T-cell (primary cell): Measurements from ENCODE around the gene RFX2. TPM values are rescaled to one million over a fixed set of nuclear protein-coding genes. Genes with fewer than 3 reads are reported as not detected.

Source experiments
- ATAC-seq, 4 experiments: fragments of 200-7000 bp in 3 of 4; fragments of 150-1000 bp in 1 of 4; cut with Tn5 transposase; replicated peaks in 1 of 4; 1 replicate in 3 of 4; 2 replicates in 1 of 4; pipeline ENCODE4 v1.10.0; 2021; ENCODE audit warnings: moderate library complexity in 3 of 4, mild to moderate bottlenecking in 2 of 4, moderate number of reproducible peaks in 1 of 4
- CTCF ChIA-PET, 2 donors: fragments of 300-600 bp; sonication (Branson Sonifier 250); formaldehyde crosslinking; loops; one replicate each; lab custom pipeline; 2022; ENCODE audit warnings: antibody characterized with exemption in 2 of 2; lab: Charles Lee
- POLR2A ChIA-PET, 2 donors: fragments of 300-600 bp; sonication (Branson Sonifier 250); formaldehyde crosslinking; loops; one replicate each; lab custom pipeline; 2022; ENCODE audit warnings: antibody characterized with exemption in 2 of 2; lab: Charles Lee
- DNase-seq, 35 experiments: peaks; one replicate each; pipeline versions ENCODE4 v3.0.0 to v3.0.0-alpha.2; 2013 to 2023
- H3K27ac ChIP-seq: one replicate; pipeline ENCODE4 v1.5.1; 2013; ENCODE audit warnings: low read length
- H3K27me3 ChIP-seq, 2 experiments: replicated peaks in 1 of 2; 1 replicate in 1 of 2; 2 replicates in 1 of 2; pipeline versions ENCODE4 v1.6.1 to v1.7.0; 2013; ENCODE audit warnings: low read length in 1 of 2, mixed read lengths in 1 of 2; ENCODE audit not compliant: control insufficient read depth in 2 of 2, insufficient read depth in 2 of 2; ENCODE audit errors: extremely low read depth in 1 of 2
- H3K36me3 ChIP-seq, 2 donors: 1 replicate in 1 of 2; 2 replicates in 1 of 2; pipeline versions ENCODE4 v1.6.1 to v1.7.0; 2013; ENCODE audit warnings: low read length in 1 of 2; ENCODE audit not compliant: control insufficient read depth in 2 of 2, insufficient read depth in 1 of 2; ENCODE audit errors: extremely low read depth in 1 of 2
- H3K4me1 ChIP-seq, 2 experiments: 1 replicate in 1 of 2; 2 replicates in 1 of 2; pipeline versions ENCODE4 v1.6.1 to v1.7.0; 2013; ENCODE audit warnings: low read length in 2 of 2, mixed read lengths in 1 of 2; ENCODE audit not compliant: insufficient read depth in 2 of 2, control insufficient read depth in 1 of 2; ENCODE audit errors: extremely low read depth in 1 of 2
- H3K4me3 ChIP-seq, 2 donors: 1 replicate in 1 of 2; 2 replicates in 1 of 2; pipeline versions ENCODE4 v1.5.1 to v1.7.0; 2013; ENCODE audit warnings: mild to moderate bottlenecking in 2 of 2, low read length in 1 of 2, moderate library complexity in 1 of 2; ENCODE audit not compliant: control insufficient read depth in 1 of 2; ENCODE audit errors: extremely low read depth in 1 of 2
- H3K9me3 ChIP-seq: 2 replicates; pipeline ENCODE4 v1.7.0; 2013
- H3K27ac Mint-ChIP-seq, 2 donors: one replicate each; pipeline ENCODE4 v1.8.0; 2020 to 2021; ENCODE audit warnings: mild to moderate bottlenecking in 2 of 2, mixed read lengths in 2 of 2
- H3K27me3 Mint-ChIP-seq, 2 donors: one replicate each; pipeline ENCODE4 v1.8.0; 2021 to 2022; ENCODE audit warnings: mixed read lengths in 2 of 2
- H3K36me3 Mint-ChIP-seq: one replicate; pipeline ENCODE4 v1.8.0; 2021; ENCODE audit warnings: mixed read lengths
- H3K4me1 Mint-ChIP-seq, 3 donors: one replicate each; pipeline ENCODE4 v1.8.0; 2020 to 2022; ENCODE audit warnings: mixed read lengths in 3 of 3, mild to moderate bottlenecking in 1 of 3
- H3K4me3 Mint-ChIP-seq, 3 donors: one replicate each; pipeline ENCODE4 v1.8.0; 2020 to 2022; ENCODE audit warnings: mild to moderate bottlenecking in 3 of 3, mixed read lengths in 3 of 3, moderate library complexity in 3 of 3
- H3K9me3 Mint-ChIP-seq, 3 donors: one replicate each; pipeline ENCODE4 v1.8.0; 2020 to 2022; ENCODE audit warnings: mixed read lengths in 3 of 3
- WGBS: methylation state at CpG from one replicate; pipeline ENCODE4 v1.1.5; 2013; ENCODE audit warnings: missing lambda C conversion rate; ENCODE audit not compliant: insufficient coverage; 5-methylcytosine and 5-hydroxymethylcytosine counted together
- total RNA-seq, 35 experiments: library from RNA in 6 of 35; stranded (reverse) in 6 of 35; fragments of 120-200 nt in 1 of 35; gene quantifications; one replicate each; pipeline versions ENCODE4 v1.2.1 to v1.2.4 and lab custom pipeline; 2013 to 2026

The RFX2 gene
- total RNA-seq, 5 donors from 2014 or later (not counting 1 experiment from before 2014, with no cell fraction given), result 4.7 to 11.6 (median 7.8) TPM

DNA sequence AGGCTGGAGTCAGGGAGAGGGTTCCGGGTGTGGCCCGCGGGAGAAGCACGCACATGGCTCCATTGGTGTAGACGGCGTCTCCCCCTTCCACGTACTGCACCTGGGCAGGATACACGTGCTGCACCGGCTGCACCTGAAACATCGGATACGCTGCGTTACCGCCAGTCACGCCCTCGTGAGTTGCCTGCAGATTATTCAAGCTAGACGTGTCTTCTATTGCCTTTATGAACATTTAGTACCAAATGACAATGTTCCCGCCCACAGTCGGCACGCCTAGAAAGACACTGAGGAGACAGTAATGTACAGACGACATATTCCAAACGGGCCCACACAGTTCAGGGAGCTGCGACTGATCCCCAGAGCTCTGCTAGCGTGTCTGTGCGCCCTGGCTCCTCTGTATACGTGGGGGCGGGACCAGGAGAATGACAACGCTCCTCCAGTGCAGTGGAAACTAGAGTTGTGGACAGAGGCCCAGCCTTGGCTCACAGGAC lies 68.3 kb downstream of the RFX2 start:
- WGBS, result 96% methylated on average over 27 of the region's 27 CpGs
- ATAC-seq (no peak), DNase-seq (no peak)
- Mint-ChIP-seq H3K27me3 (no peaks in the 10 kb centered on the region), H3K36me3 (peaks cover 5% of the 10 kb centered on the region), H3K9me3 (no peaks in the 10 kb centered on the region), H3K4me3 (no peak overlapping the region), H3K27ac (no peak overlapping the region), H3K4me1 (no peaks in the 10 kb centered on the region)
- no peak overlapping the region for H3K4me3 ChIP-seq
- H3K36me3 ChIP-seq, result peaks cover 0 to 9% of the 10 kb centered on the region in 2 donors
- ChIA-PET CTCF (interaction anchor here in 1 of 2 donors (0.8 kb wide), 1 partner anchor 84 kb away, joined by 4 read pairs; no protein-coding TSS in a partner anchor), POLR2A (no interaction called here)
- H3K4me1 ChIP-seq, result no peaks in the 10 kb centered on the region
- no peaks in the 10 kb centered on the region for H3K9me3 ChIP-seq
- no peaks in the 10 kb centered on the region for H3K27me3 ChIP-seq
- no peak overlapping the region for H3K27ac ChIP-seq

DNA sequence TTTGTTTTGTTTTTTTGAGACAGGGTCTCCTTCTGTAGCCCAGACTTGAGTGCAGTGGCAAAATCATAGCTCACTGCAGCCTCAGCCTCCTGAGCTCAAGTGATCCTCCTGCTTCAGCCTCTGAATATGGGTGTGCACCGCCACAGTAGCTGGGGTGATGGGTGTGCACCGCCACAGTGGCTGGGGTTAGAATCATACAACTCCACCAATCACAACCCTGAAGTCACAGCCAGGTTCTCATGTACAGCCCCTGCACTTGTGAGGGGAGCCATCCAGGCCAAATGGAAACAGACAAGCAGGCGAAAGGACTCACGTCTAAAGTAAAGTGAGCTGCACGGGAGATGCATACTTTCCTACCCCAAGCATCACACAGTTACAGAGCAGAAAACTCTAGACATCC lies 69.2 kb downstream of the RFX2 start:
- ATAC-seq, result no peak
- Histone ChIP-seq H3K27ac (no peak overlapping the region), H3K9me3 (no peaks in the 10 kb centered on the region), H3K4me1 (no peaks in the 10 kb centered on the region), H3K36me3 (peaks cover 0 to 9% of the 10 kb centered on the region in 2 donors), H3K27me3 (no peaks in the 10 kb centered on the region), H3K4me3 (no peak overlapping the region)
- H3K27ac Mint-ChIP-seq, result no peak overlapping the region
- ChIA-PET POLR2A (no interaction called here), CTCF (no interaction called here)
- no peaks in the 10 kb centered on the region for H3K27me3 Mint-ChIP-seq
- H3K4me3 Mint-ChIP-seq, result no peak overlapping the region
- WGBS, result 97% methylated on average over 5 of the region's 5 CpGs
- no peaks in the 10 kb centered on the region for H3K4me1 Mint-ChIP-seq
- no peaks in the 10 kb centered on the region for H3K9me3 Mint-ChIP-seq
- no peak for DNase-seq
- peaks cover 5% of the 10 kb centered on the region for H3K36me3 Mint-ChIP-seq

DNA sequence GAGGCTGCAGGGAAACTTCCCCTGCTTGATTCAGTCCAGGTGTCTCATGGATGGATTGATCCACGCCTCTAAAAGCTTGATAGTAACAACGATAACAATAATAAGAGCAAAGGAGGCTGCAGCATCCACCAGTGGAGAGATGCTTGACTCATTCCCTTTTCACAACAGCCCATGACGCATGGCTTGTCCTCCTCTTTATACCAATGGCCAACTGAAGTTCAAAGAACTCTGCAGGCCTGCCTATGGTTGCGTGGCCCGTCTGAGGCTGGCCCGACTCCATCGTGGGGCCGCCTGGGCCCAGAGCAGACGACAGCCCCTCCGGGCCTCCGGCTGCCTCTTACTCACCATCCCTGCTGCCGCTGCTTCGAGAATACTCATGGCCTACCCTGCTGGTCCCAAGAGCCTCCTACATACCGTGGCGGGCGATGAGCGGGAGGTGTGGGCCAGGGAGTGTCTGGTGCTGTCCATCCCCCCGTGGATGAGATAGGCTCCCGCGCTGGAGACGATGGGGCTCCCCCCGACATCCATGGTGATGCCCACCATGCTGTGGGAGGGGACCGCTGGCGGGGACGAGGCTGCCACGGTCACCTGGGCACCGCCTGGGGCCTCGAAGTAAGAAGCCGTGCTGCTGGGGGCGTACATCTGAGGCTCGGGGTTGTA lies 70.6 kb downstream of the RFX2 start:
- H3K9me3 ChIP-seq, result no peaks in the 10 kb centered on the region
- Mint-ChIP-seq H3K27me3 (no peaks in the 10 kb centered on the region), H3K9me3 (no peaks in the 10 kb centered on the region), H3K4me1 (no peaks in the 10 kb centered on the region), H3K27ac (no peak overlapping the region), H3K36me3 (peaks cover 5% of the 10 kb centered on the region), H3K4me3 (no peak overlapping the region)
- no peaks in the 10 kb centered on the region for H3K4me1 ChIP-seq
- DNase-seq (no peak), ATAC-seq (no peak)
- no peak overlapping the region for H3K27ac ChIP-seq
- H3K36me3 ChIP-seq, result peaks cover 0 to 9% of the 10 kb centered on the region in 2 donors
- ChIA-PET POLR2A (no interaction called here), CTCF (no interaction called here)
- H3K4me3 ChIP-seq, result no peak overlapping the region
- H3K27me3 ChIP-seq, result no peaks in the 10 kb centered on the region
- 96% methylated on average over 21 of the region's 31 CpGs for WGBS

DNA sequence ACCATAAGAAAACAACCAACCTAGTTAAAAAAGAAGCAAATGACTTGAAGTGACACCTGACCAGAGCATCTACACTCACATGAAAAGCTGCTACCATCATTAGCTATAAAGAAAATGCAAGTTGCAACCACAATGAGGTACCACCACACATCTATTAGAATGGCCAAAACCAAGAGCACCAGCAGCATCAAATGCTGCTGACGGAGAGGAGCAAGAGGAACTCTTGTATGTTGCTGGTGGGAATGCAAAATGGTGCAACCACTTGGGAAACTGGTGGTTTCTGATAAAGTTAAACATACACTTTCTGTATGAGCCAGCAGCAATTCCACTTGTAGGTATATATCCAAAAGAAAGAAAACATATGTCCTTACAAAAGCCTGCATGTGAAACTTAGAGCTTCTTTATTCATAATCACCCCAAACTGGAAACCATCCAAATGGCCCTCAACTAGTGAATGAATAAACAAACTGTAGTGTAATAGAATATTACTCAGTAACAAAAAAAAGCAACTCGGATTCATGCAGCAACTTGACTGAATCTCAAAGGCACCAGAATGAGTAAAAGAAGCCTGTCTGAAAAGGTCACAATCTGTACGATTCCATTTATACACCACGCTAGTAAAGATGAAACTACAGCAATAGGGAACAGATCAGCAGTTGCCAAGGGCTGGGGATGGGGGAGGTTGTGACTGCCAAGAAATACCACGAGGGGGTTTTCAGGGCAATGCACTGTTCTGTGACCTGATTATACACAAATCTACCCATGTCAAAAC lies 71.5 kb downstream of the RFX2 start:
- H3K36me3 Mint-ChIP-seq, result peaks cover 5% of the 10 kb centered on the region
- H3K9me3 Mint-ChIP-seq, result no peaks in the 10 kb centered on the region
- ATAC-seq (no peak), DNase-seq (no peak)
- no CpG with 5 or more reads among the region's 5 CpGs for whole genome bisulfite sequencing
- no peak overlapping the region for H3K4me3 Mint-ChIP-seq
- Histone ChIP-seq H3K4me1 (no peaks in the 10 kb centered on the region), H3K9me3 (no peaks in the 10 kb centered on the region), H3K36me3 (peaks cover 0 to 7% of the 10 kb centered on the region in 2 donors), H3K27ac (no peak overlapping the region), H3K27me3 (no peaks in the 10 kb centered on the region), H3K4me3 (no peak overlapping the region)
- no peaks in the 10 kb centered on the region for H3K4me1 Mint-ChIP-seq
- ChIA-PET POLR2A (interaction anchor here in 1 of 2 donors (0.7 kb wide), 1 partner anchor 1581 kb away, joined by 4 read pairs; no protein-coding TSS in a partner anchor), CTCF (no interaction called here)
- H3K27ac Mint-ChIP-seq, result no peak overlapping the region
- H3K27me3 Mint-ChIP-seq, result no peaks in the 10 kb centered on the region

DNA sequence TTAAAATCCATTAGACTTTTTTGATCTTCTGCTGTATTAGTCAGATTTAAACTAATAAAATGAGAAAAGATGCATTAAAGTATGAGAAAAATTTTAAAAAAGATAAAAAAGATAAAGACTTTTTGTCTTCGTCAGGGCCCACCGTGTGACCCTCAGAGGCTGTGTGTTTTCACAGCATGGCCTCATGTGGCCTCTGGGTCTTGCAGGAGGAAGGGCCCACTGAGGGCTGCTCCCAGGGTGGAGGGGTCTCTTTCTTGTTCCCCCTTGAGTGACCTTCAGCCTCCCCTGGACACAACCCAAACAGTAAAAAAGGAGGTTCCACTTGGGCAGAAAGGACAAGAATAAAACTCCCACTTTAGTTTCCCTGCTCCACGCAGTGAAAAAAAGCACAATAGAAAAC lies 75.3 kb downstream of the RFX2 start:
- Mint-ChIP-seq H3K9me3 (no peaks in the 10 kb centered on the region), H3K27me3 (no peaks in the 10 kb centered on the region), H3K4me3 (no peak overlapping the region), H3K4me1 (no peaks in the 10 kb centered on the region), H3K27ac (no peak overlapping the region), H3K36me3 (peaks cover 5% of the 10 kb centered on the region)
- ChIA-PET POLR2A (no interaction called here), CTCF (no interaction called here)
- H3K4me1 ChIP-seq, result no peaks in the 10 kb centered on the region
- WGBS, result 94% methylated on average over 2 of the region's 3 CpGs
- H3K27me3 ChIP-seq, result no peaks in the 10 kb centered on the region
- no peak overlapping the region for H3K27ac ChIP-seq
- no peaks in the 10 kb centered on the region for H3K9me3 ChIP-seq
- H3K4me3 ChIP-seq, result no peak overlapping the region
- H3K36me3 ChIP-seq, result peaks cover 0 to 4% of the 10 kb centered on the region in 2 donors
- DNase-seq, result no peak
- ATAC-seq, result no peak

DNA sequence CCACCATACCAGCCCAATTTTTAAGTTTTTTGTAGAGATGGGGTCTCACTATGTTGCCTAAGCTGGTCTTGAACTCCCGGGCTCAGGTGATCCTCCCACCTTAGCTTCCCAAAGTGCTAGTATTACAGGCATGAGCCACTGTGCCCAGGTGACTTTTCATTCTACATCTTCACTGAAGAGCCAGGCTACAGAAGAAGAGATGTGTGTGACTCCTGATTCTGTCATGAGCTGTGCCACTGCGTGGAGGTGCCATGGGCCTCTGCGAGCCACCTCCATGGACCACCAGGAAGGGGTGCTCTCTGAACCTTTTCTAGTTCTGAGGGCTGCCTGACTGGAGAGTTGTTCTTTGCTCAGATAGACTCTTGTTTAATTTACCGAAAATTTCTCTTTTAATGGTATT lies 75.8 kb downstream of the RFX2 start:
- H3K36me3 Mint-ChIP-seq, result peaks cover 5% of the 10 kb centered on the region
- no peak overlapping the region for H3K27ac Mint-ChIP-seq
- H3K4me3 ChIP-seq, result no peak overlapping the region
- no peak for ATAC-seq
- H3K4me1 Mint-ChIP-seq, result no peaks in the 10 kb centered on the region
- POLR2A ChIA-PET, result no interaction called here
- no peaks in the 10 kb centered on the region for H3K9me3 ChIP-seq
- H3K4me3 Mint-ChIP-seq, result no peak overlapping the region
- WGBS, result 100% methylated on average over 1 of the region's 4 CpGs
- DNase-seq, result no peak
- CTCF ChIA-PET, result no interaction called here
- no peaks in the 10 kb centered on the region for H3K4me1 ChIP-seq
- no peak overlapping the region for H3K27ac ChIP-seq
- no peaks in the 10 kb centered on the region for H3K27me3 ChIP-seq
- H3K36me3 ChIP-seq, result peaks cover 0 to 4% of the 10 kb centered on the region in 2 donors
- H3K27me3 Mint-ChIP-seq, result no peaks in the 10 kb centered on the region
- H3K9me3 Mint-ChIP-seq, result no peaks in the 10 kb centered on the region
